Fibroblast of lung (primary cell): ENCODE measurements around the gene NPR2.

Source experiments
- CTCF ChIP-seq, 2 donors: IDR thresholded peaks in 1 of 2; conservative IDR thresholded peaks in 1 of 2; 1 replicate in 1 of 2; 2 replicates in 1 of 2; pipeline ENCODE4 v1.5.1; 2011 to 2012; ENCODE audit warnings: low read length in 2 of 2, control low read depth in 1 of 2, inconsistent platforms in 1 of 2, low read depth in 1 of 2, mild to moderate bottlenecking in 1 of 2
- EZH2 ChIP-seq: IDR thresholded peaks from 2 replicates; pipeline ENCODE4 v1.5.1; 2012; ENCODE audit warnings: low read length, control low read depth, mild to moderate bottlenecking; ENCODE audit errors: missing control alignments

GRCh38 chr9:35820076-35820475, 28.7 kb downstream of the NPR2 start:
- no peak for TF ChIP-seq EZH2
- TF ChIP-seq CTCF (conservative IDR thresholded peaks at IDR 0.05 in 1 of 2, IDR thresholded peaks at IDR 0.05 in 1 of 2; ENCODE audit: low read depth in 1 of 2, low read length in 2 of 2), result no peak
